Left ventricle myocardium inferior (tissue), 1 donor: Measurements from ENCODE around the gene GOLGA5. TPM values are rescaled to one million over a fixed set of nuclear protein-coding genes. Genes with fewer than 3 reads are reported as not detected.

Experiments used
- DNase-seq: peaks from one replicate; pipeline ENCODE4 v3.0.0-alpha.2; 2020
- H3K27ac ChIP-seq: fragments of 200-600 bp; replicated peaks from 2 replicates; pipeline ENCODE4 v1.8.0; 2021
- H3K27me3 ChIP-seq: fragments of 200-600 bp; 2 replicates; pipeline ENCODE4 v1.8.0; 2021; ENCODE audit warnings: low read depth
- H3K36me3 ChIP-seq: fragments of 200-600 bp; 2 replicates; pipeline ENCODE4 v1.8.0; 2021
- H3K4me1 ChIP-seq: fragments of 200-600 bp; 2 replicates; pipeline ENCODE4 v1.8.0; 2021
- H3K4me3 ChIP-seq: fragments of 200-600 bp; 2 replicates; pipeline ENCODE4 v1.8.0; 2021; ENCODE audit warnings: mild to moderate bottlenecking, moderate library complexity
- H3K9me3 ChIP-seq: fragments of 200-600 bp; replicated peaks from 2 replicates; pipeline ENCODE4 v1.8.0; 2021
- CTCF ChIP-seq: fragments of 200-600 bp; IDR thresholded peaks from 2 replicates; pipeline ENCODE4 v1.8.0; 2021; ENCODE audit warnings: antibody characterized with exemption, mild to moderate bottlenecking, borderline replicate concordance
- intact Hi-C: fragments of 100-400 bp; cut with micrococcal nuclease; formaldehyde crosslinking; loops from one replicate; pipeline ENCODE4 v1.11.0; 2022
- total RNA-seq: library from RNA; stranded (reverse); fragmentation: NEBNext Ultra II Directional; extraction: Animal tissue kit (Norgen Biotek cat#: 25700); gene quantifications from one replicate; pipeline ENCODE4 v1.2.1, GENCODE V29; 2021
- donor health status: DM: no; HTN: yes; CAD: no; lungs with severe emphysema.

The GOLGA5 gene
- total RNA-seq, 1 donor from 2014 or later, result 20.3 TPM

GRCh38 chr14:92883066-92883465 lies 89.0 kb downstream of the GOLGA5 start:
- Histone ChIP-seq H3K36me3 (no peaks in the 10 kb centered on the region), H3K4me1 (peaks cover 11% of the 10 kb centered on the region), H3K9me3 (no peaks in the 10 kb centered on the region), H3K27ac (no peak overlapping the region), H3K4me3 (no peak overlapping the region), H3K27me3 (peaks cover 44% of the 10 kb centered on the region)
- no peak for DNase-seq
- intact Hi-C loops, result no loop called here
- no peak for TF ChIP-seq CTCF

- DNase-seq, result no peak
- intact Hi-C loops, result no loop called here
These were observed 90.3 kb downstream of the GOLGA5 start for GRCh38 chr14:92884410-92884809.

GRCh38 chr14:92885279-92886061 lies 91.4 kb downstream of the GOLGA5 start:
- intact Hi-C loops, result no loop called here
- H3K4me3 ChIP-seq, result no peak overlapping the region
- H3K27ac ChIP-seq, result no peak overlapping the region
- H3K4me1 ChIP-seq, result peaks cover 6% of the 10 kb centered on the region
- no peak for DNase-seq
- no peaks in the 10 kb centered on the region for H3K36me3 ChIP-seq
- no peaks in the 10 kb centered on the region for H3K9me3 ChIP-seq
- TF ChIP-seq CTCF, result no peak
- peaks cover 45% of the 10 kb centered on the region for H3K27me3 ChIP-seq

More at GRCh38 chr14:92884410-92884809, 90.3 kb downstream of the GOLGA5 start:
- no peak overlapping the region for H3K4me3 ChIP-seq
- TF ChIP-seq CTCF, result no peak
- H3K27ac ChIP-seq, result no peak overlapping the region
- H3K36me3 ChIP-seq, result no peaks in the 10 kb centered on the region
- H3K27me3 ChIP-seq, result peaks cover 48% of the 10 kb centered on the region
- H3K4me1 ChIP-seq, result peaks cover 6% of the 10 kb centered on the region
- H3K9me3 ChIP-seq, result no peaks in the 10 kb centered on the region

- H3K4me3 ChIP-seq, result no peak overlapping the region
- no peaks in the 10 kb centered on the region for H3K9me3 ChIP-seq
- DNase-seq, result no peak
- peaks cover 45% of the 10 kb centered on the region for H3K27me3 ChIP-seq
- intact Hi-C loops, result no loop called here
- no peak for TF ChIP-seq CTCF
- H3K4me1 ChIP-seq, result no peaks in the 10 kb centered on the region
- H3K36me3 ChIP-seq, result no peaks in the 10 kb centered on the region
- H3K27ac ChIP-seq, result no peak overlapping the region
These were observed 92.2 kb downstream of the GOLGA5 start for GRCh38 chr14:92886337-92886736.

GRCh38 chr14:92887157-92887556 lies 93.1 kb downstream of the GOLGA5 start:
- H3K4me1 ChIP-seq, result no peaks in the 10 kb centered on the region
- peaks cover 49% of the 10 kb centered on the region for H3K27me3 ChIP-seq
- intact Hi-C loops, result no loop called here
- H3K36me3 ChIP-seq, result no peaks in the 10 kb centered on the region
- H3K9me3 ChIP-seq, result no peaks in the 10 kb centered on the region
- no peak for DNase-seq
- no peak for TF ChIP-seq CTCF
- no peak overlapping the region for H3K27ac ChIP-seq
- H3K4me3 ChIP-seq, result no peak overlapping the region
